H9 (cell line): ENCODE results near the gene CCNI2. TPM values are rescaled to one million over a fixed set of nuclear protein-coding genes. Genes with fewer than 3 reads are reported as not detected.

ENCODE experiments used
- DNase-seq: peaks from one replicate; pipeline ENCODE4 v3.0.0-alpha.2; 2017
- H2AFZ ChIP-seq: one replicate; pipeline ENCODE4 v1.6.1; 2013; ENCODE audit warnings: mild to moderate bottlenecking, low read length, control low read depth, moderate library complexity
- H2AK5ac ChIP-seq: 2 replicates; pipeline ENCODE4 v1.6.1; 2013; ENCODE audit warnings: low read length, control low read depth, mixed read lengths; ENCODE audit not compliant: insufficient read length
- H2BK120ac ChIP-seq: one replicate; pipeline ENCODE4 v1.6.1; 2013; ENCODE audit warnings: low read depth, mild to moderate bottlenecking, low read length, control low read depth, inconsistent platforms; ENCODE audit not compliant: poor library complexity, severe bottlenecking
- H2BK12ac ChIP-seq: 2 replicates; pipeline ENCODE4 v1.6.1; 2013; ENCODE audit warnings: low read length, control low read depth, mixed read lengths, low read depth; ENCODE audit not compliant: insufficient read length
- H2BK15ac ChIP-seq: 2 replicates; pipeline ENCODE4 v1.6.1; 2013; ENCODE audit warnings: low read depth, low read length, control low read depth
- H2BK20ac ChIP-seq: one replicate; pipeline ENCODE4 v1.6.1; 2013; ENCODE audit warnings: low read depth, mild to moderate bottlenecking, low read length, control low read depth, inconsistent platforms; ENCODE audit not compliant: poor library complexity, severe bottlenecking
- H2BK5ac ChIP-seq: 2 replicates; pipeline ENCODE4 v1.6.1; 2013; ENCODE audit warnings: low read length, control low read depth, mixed read lengths; ENCODE audit not compliant: insufficient read length
- H3K14ac ChIP-seq: 2 replicates; pipeline ENCODE4 v1.6.1; 2013; ENCODE audit warnings: low read length, control low read depth; ENCODE audit not compliant: insufficient read depth
- H3K18ac ChIP-seq: 2 replicates; pipeline ENCODE4 v1.6.1; 2013; ENCODE audit warnings: low read depth, mild to moderate bottlenecking, mixed read lengths, low read length, control low read depth; ENCODE audit not compliant: insufficient read length
- H3K23ac ChIP-seq: 2 replicates; pipeline ENCODE4 v1.6.1; 2013; ENCODE audit warnings: low read length, control low read depth, mixed read lengths, low read depth; ENCODE audit not compliant: insufficient read length
- H3K23me2 ChIP-seq: 2 replicates; pipeline ENCODE4 v1.6.1; 2013; ENCODE audit warnings: low read depth, mild to moderate bottlenecking, mixed read lengths, low read length, control low read depth; ENCODE audit not compliant: insufficient read length, poor library complexity, severe bottlenecking
- H3K27ac ChIP-seq: 2 replicates; pipeline ENCODE4 v1.5.1; 2013; ENCODE audit warnings: low read length, control low read depth, mixed read lengths, low read depth; ENCODE audit not compliant: insufficient read length
- H3K27me3 ChIP-seq: 2 replicates; pipeline ENCODE4 v1.6.1; 2013; ENCODE audit warnings: low read length, control low read depth, inconsistent platforms; ENCODE audit not compliant: insufficient read depth
- H3K4ac ChIP-seq: 2 replicates; pipeline ENCODE4 v1.6.1; 2013; ENCODE audit warnings: low read depth, mild to moderate bottlenecking, control low read depth, inconsistent platforms, low read length, moderate library complexity
- H3K4me1 ChIP-seq: 2 replicates; pipeline ENCODE4 v1.6.1; 2013; ENCODE audit warnings: low read length, control low read depth, inconsistent platforms; ENCODE audit not compliant: insufficient read depth
- H3K4me2 ChIP-seq: 2 replicates; pipeline ENCODE4 v1.6.1; 2013; ENCODE audit warnings: low read length, control low read depth, mixed read lengths; ENCODE audit not compliant: insufficient read length, insufficient read depth
- H3K56ac ChIP-seq: 2 replicates; pipeline ENCODE4 v1.6.1; 2013; ENCODE audit warnings: low read depth, mild to moderate bottlenecking, mixed read lengths, low read length, control low read depth; ENCODE audit not compliant: insufficient read length
- H3K79me1 ChIP-seq: 2 replicates; pipeline ENCODE4 v1.6.1; 2013; ENCODE audit warnings: low read depth, mild to moderate bottlenecking, moderate library complexity, low read length, control low read depth, inconsistent platforms; ENCODE audit not compliant: insufficient read depth, poor library complexity, severe bottlenecking
- H3K79me2 ChIP-seq: 2 replicates; pipeline ENCODE4 v1.6.1; 2013; ENCODE audit warnings: low read length, control low read depth, inconsistent platforms; ENCODE audit not compliant: insufficient read depth
- H3K9ac ChIP-seq: 2 replicates; pipeline ENCODE4 v1.6.1; 2013; ENCODE audit warnings: low read length, control low read depth, mixed read lengths; ENCODE audit not compliant: insufficient read length; ENCODE audit errors: extremely low read depth
- H3K9me3 ChIP-seq: one replicate; pipeline ENCODE4 v1.6.1; 2013; ENCODE audit warnings: low read depth, low read length, inconsistent platforms; ENCODE audit not compliant: control insufficient read depth
- H3T11ph ChIP-seq: one replicate; pipeline ENCODE4 v1.6.1; 2013; ENCODE audit warnings: mild to moderate bottlenecking, low read length, control low read depth, inconsistent platforms
- H4K20me1 ChIP-seq: one replicate; pipeline ENCODE4 v1.6.1; 2013; ENCODE audit not compliant: control insufficient read depth, insufficient read length, insufficient read depth
- H4K5ac ChIP-seq: 2 replicates; pipeline ENCODE4 v1.6.1; 2013; ENCODE audit warnings: low read depth, mild to moderate bottlenecking, mixed read lengths, low read length, control low read depth; ENCODE audit not compliant: insufficient read length
- H4K8ac ChIP-seq: replicated peaks from 2 replicates; pipeline ENCODE4 v1.6.1; 2013; ENCODE audit warnings: low read length, control low read depth, mixed read lengths, low read depth; ENCODE audit not compliant: insufficient read length
- H4K91ac ChIP-seq: 2 replicates; pipeline ENCODE4 v1.6.1; 2013; ENCODE audit warnings: low read depth, mild to moderate bottlenecking, moderate library complexity, mixed read lengths, low read length, control low read depth; ENCODE audit not compliant: insufficient read length
- H3K27ac Mint-ChIP-seq, 3 experiments: 2 replicates in 2 of 3; 3 replicates in 1 of 3; pipeline ENCODE4 v1.8.0; 2020 to 2021; ENCODE audit warnings: mixed read lengths in 3 of 3, mild to moderate bottlenecking in 1 of 3, moderate library complexity in 1 of 3
- H3K27me3 Mint-ChIP-seq: 2 replicates; pipeline ENCODE4 v1.8.0; 2021; ENCODE audit warnings: low read depth, mild to moderate bottlenecking, moderate library complexity, mixed read lengths
- H3K36me3 Mint-ChIP-seq, 3 experiments: 2 replicates in 2 of 3; 3 replicates in 1 of 3; pipeline ENCODE4 v1.8.0; 2020 to 2021; ENCODE audit warnings: low read depth in 3 of 3, mixed read lengths in 3 of 3; ENCODE audit not compliant: insufficient read depth in 1 of 3
- H3K4me1 Mint-ChIP-seq, 2 experiments: 2 replicates each; pipeline ENCODE4 v1.8.0; 2020; ENCODE audit warnings: mixed read lengths in 2 of 2
- H3K4me3 Mint-ChIP-seq, 2 experiments: 2 replicates in 1 of 2; 3 replicates in 1 of 2; pipeline ENCODE4 v1.8.0; 2020 to 2021; ENCODE audit warnings: mild to moderate bottlenecking in 2 of 2, mixed read lengths in 2 of 2, moderate library complexity in 1 of 2
- H3K9me3 Mint-ChIP-seq, 2 experiments: 2 replicates in 1 of 2; 3 replicates in 1 of 2; pipeline ENCODE4 v1.8.0; 2020; ENCODE audit warnings: mild to moderate bottlenecking in 2 of 2, mixed read lengths in 2 of 2, moderate library complexity in 1 of 2
- CTCF ChIP-seq: fragments of 200-600 bp; sonication (generic); conservative IDR thresholded peaks from 3 replicates; pipeline ENCODE4 v1.8.0; 2021; ENCODE audit warnings: antibody characterized with exemption, mild to moderate bottlenecking
- WGBS: extraction: QIAGEN DNeasy Blood & Tissue Kit; methylation state at CpG from one replicate; pipeline ENCODE4 v1.1.7; 2013; ENCODE audit warnings: missing lambda C conversion rate, low lambda C conversion rate, mixed read lengths; ENCODE audit not compliant: insufficient read length; ENCODE audit errors: extremely low coverage; 5-methylcytosine and 5-hydroxymethylcytosine counted together
- total RNA-seq: library from RNA; stranded (reverse); gene quantifications from 2 replicates; pipeline ENCODE4 v1.2.1, GENCODE V29; 2021

Gene CCNI2
- total RNA-seq, 1 experiment from 2014 or later, result 0.57 TPM

- H3K27me3 ChIP-seq, result peaks cover 2% of the 10 kb centered on the region; the same call in 1 of the 2 replicates
- no peaks in the 10 kb centered on the region for H3K79me1 ChIP-seq
- H2AFZ ChIP-seq, result no peak overlapping the region
- no peaks in the 10 kb centered on the region for H3K79me2 ChIP-seq
- H4K20me1 ChIP-seq, result no peaks in the 10 kb centered on the region
- H2BK120ac ChIP-seq, result no peak overlapping the region
- H3K4me1 Mint-ChIP-seq, result peaks cover 0 to 8% of the 10 kb centered on the region in 2 experiments; a peak in 2 of 4 replicates
- no CpG with 5 or more reads among the region's 2 CpGs for WGBS
- H3K14ac ChIP-seq, result no peak overlapping the region
- no peaks in the 10 kb centered on the region; a peak in 1 of 7 replicates for H3K36me3 Mint-ChIP-seq
- H2AK5ac ChIP-seq, result no peak overlapping the region
- no peak overlapping the region for H3K27ac ChIP-seq
- H3K23ac ChIP-seq, result no peak overlapping the region
- no peak overlapping the region for H3K4me3 Mint-ChIP-seq
- H2BK20ac ChIP-seq, result no peak overlapping the region
- H3K56ac ChIP-seq, result no peak overlapping the region
- H3T11ph ChIP-seq, result no peak overlapping the region
- no peak overlapping the region for H4K8ac ChIP-seq
- H3K9ac ChIP-seq, result no peak overlapping the region
- H2BK5ac ChIP-seq, result no peak overlapping the region
- no peak overlapping the region for H2BK15ac ChIP-seq
- no peak overlapping the region for H3K4me2 ChIP-seq
- no peak for TF ChIP-seq CTCF
- H2BK12ac ChIP-seq, result no peak overlapping the region
- no peak overlapping the region for H3K4ac ChIP-seq
- H3K4me1 ChIP-seq, result no peaks in the 10 kb centered on the region
- no peak overlapping the region for H4K91ac ChIP-seq
- H3K23me2 ChIP-seq, result peaks cover 3% of the 10 kb centered on the region
- no peak overlapping the region for H3K18ac ChIP-seq
- no peak for DNase-seq
- H3K9me3 ChIP-seq, result no peaks in the 10 kb centered on the region
- H3K27ac Mint-ChIP-seq, result peak overlapping the region in 1 of 3 experiments; percentile 86; a peak in 1 of 7 replicates
- H3K27me3 Mint-ChIP-seq, result peaks cover 39% of the 10 kb centered on the region
- no peak overlapping the region for H4K5ac ChIP-seq
- peaks cover 0 to 3% of the 10 kb centered on the region in 2 experiments; a peak in 1 of 5 replicates for H3K9me3 Mint-ChIP-seq
Observed at GRCh38 chr5:132742158-132742557, 5.1 kb upstream of the CCNI2 start.
